ENCODE data around the gene CDC42EP1. TPM values are rescaled to one million over a fixed set of nuclear protein-coding genes. Genes with fewer than 3 reads are reported as not detected.

The CDC42EP1 gene
- total and polyA plus RNA-seq, 2 donors: 6.6 to 34.5 TPM

DNA sequence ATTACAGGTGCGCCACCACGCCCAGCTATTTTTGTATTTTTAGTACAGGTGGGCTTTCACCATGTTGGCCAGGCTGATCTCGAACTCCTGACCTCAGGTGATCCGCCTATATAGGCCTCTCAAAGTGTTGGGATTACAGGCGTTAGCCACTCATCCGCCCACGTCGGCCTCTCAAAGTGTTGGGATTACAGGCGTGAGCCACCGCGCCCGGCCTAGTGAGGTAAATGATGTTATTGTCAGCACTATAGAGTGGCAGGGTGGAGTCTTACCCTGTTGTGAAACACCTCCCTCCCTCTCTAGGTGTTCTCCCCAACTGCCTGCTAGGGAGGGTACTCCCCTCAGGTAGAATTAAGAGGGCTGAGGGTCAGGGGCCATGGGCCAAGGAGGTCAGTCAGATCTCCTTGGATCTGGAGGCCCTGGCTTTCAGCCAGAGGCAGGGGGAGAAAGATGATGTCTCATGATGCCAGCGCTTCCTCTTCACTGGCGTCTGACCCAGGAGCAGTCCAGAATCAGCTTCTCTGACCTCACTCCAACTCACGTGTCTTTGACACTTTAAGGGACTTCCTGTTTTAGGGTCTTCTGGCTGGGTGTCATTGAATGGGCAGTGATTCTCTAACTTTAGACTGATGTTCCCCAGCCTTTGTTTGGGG lies 50.3 kb downstream of the CDC42EP1 start:
- WGBS: 84% methylated on average over 15 of the region's 15 CpGs
- Histone ChIP-seq H3K36me3 (ENCODE audit: insufficient read depth) (no peaks in the 10 kb centered on the region), H3K4me1 (ENCODE audit: insufficient read depth) (no peaks in the 10 kb centered on the region), H3K4me3 (ENCODE audit: low read depth, low read length) (no peak overlapping the region), H3K27ac (ENCODE audit: low read depth) (no peak overlapping the region)
- DNase-seq (ENCODE audit: extremely low spot score): no peak

DNA sequence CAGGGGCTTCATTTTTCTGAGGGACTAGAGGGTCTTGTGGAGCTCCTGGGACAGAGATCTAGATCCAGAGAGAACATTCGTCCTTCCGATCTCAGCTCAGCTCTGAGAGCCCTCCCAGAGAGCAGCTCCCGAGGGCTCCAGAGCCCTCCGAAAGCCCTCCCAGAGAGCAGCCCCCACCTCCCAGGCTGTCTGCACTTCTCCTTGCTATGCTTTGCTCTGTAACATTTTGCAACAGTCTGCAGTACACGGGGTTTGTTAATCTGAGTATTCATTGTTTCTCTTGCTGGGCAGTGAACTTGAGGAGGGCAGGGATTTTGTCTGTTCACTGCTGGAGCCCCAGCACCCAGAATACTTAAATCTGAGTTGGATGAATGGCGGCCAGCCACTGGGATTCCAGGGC lies 50.9 kb downstream of the CDC42EP1 start:
- 76% methylated on average over 6 of the region's 6 CpGs for WGBS
- Histone ChIP-seq H3K27ac (ENCODE audit: low read depth) (no peak overlapping the region), H3K4me1 (ENCODE audit: insufficient read depth) (no peaks in the 10 kb centered on the region), H3K4me3 (ENCODE audit: low read depth, low read length) (no peak overlapping the region), H3K36me3 (ENCODE audit: insufficient read depth) (no peaks in the 10 kb centered on the region)
- no peak for DNase-seq (ENCODE audit: extremely low spot score)

DNA sequence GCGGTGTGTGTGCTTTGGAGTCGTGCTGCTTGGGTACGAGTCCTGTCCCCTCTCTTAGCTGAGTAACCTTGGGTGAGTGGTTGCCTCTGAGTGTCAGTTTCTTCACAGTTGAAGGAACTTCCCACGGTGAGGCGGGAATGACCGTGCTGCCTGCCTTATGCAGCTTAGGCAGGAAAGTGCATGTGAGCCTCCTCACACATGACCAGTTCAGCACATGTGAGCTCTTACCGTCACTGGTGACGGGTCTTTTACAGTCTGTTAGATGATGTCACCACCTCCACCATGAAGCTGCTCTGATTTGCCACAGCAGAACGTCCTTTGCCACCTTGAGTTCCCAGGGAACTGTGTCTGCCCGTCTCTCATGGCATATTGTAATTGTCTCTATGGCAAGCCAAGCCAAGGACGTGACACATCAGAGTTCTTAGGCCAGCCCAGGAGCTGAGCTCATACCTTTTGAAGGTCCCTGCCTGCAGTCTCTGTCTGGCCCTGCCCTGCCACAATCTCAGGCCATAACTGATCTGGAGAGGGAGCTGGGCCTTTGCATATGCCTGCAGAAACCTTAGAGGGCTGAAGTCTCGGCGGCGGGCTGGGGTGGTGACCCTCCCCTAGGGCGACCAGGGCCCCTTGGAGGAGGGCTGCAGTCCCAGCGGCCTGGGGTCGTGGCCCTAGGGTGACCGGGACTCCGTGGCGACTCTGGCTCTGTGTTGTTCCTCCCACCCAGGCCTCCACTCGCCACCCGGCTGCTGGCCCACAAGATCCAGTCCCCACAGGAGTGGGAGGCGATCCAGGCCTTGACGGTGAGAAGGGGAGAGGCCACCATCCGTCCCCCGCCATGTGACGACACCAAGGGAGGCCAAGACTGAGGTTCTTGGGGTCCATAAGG lies 56.2 kb downstream of the CDC42EP1 start:
- DNase-seq (ENCODE audit: extremely low spot score): no peak
- 91% methylated on average over 27 of the region's 27 CpGs for WGBS
- H3K36me3 ChIP-seq (ENCODE audit: insufficient read depth): no peaks in the 10 kb centered on the region
- no peak overlapping the region for H3K27ac ChIP-seq (ENCODE audit: low read depth)
- no peaks in the 10 kb centered on the region for H3K4me1 ChIP-seq (ENCODE audit: insufficient read depth)
- no peak overlapping the region for H3K4me3 ChIP-seq (ENCODE audit: low read depth, low read length)

DNA sequence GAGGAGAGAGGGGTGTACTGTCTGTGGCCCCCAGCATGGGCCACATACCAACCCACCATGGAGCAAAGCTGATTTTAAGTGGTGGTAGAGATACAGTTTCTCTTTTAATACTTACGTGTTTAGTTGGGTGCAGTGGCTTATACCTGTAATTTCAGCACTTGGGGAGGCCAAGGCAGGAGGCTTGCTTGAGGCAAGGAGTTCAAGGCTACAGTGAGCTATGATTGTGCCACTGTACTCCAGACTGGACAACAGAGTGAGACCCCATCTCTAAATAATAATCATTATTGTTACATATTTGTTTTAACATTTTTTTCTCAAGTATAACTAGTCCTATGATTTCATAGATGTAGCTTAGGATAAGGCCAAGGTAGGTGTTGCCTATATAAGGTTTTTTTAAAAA lies 57.2 kb downstream of the CDC42EP1 start:
- Histone ChIP-seq H3K27ac (ENCODE audit: low read depth) (no peak overlapping the region), H3K36me3 (ENCODE audit: insufficient read depth) (no peaks in the 10 kb centered on the region), H3K4me1 (ENCODE audit: insufficient read depth) (no peaks in the 10 kb centered on the region), H3K4me3 (ENCODE audit: low read depth, low read length) (no peak overlapping the region)
- DNase-seq (ENCODE audit: extremely low spot score): no peak
- 94% methylated on average over 1 of the region's 1 CpG for WGBS

DNA sequence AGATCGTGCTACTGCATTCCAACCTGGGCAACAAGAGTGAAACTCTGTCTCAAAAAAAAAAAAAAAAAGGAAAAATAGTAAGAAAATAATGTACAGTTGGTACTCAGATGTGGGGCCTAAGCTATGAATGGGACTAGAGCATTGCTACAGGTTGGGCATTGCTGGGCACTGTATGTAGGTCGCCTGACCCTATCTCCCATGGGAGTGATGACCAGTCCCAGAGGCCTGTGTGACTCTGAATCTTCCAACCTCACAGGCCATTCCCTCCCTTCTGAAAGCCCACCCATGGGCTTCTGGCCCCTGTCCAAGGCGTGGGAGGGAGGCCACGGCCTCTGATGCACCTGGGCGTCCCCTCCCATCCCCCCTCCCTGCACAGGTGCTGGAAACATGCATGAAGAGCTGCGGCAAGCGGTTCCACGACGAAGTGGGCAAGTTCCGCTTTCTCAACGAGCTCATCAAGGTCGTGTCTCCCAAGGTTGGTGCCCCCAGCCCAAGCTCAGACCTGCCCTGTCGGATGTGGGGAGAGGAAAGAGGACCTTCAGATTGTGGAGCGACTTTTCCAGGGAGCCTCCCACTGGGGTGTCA lies 57.9 kb downstream of the CDC42EP1 start:
- WGBS: 91% methylated on average over 14 of the region's 14 CpGs
- no peak for DNase-seq (ENCODE audit: extremely low spot score)
- H3K4me3 ChIP-seq (ENCODE audit: low read depth, low read length): no peak overlapping the region
- no peaks in the 10 kb centered on the region for H3K36me3 ChIP-seq (ENCODE audit: insufficient read depth)
- no peaks in the 10 kb centered on the region for H3K4me1 ChIP-seq (ENCODE audit: insufficient read depth)
- H3K27ac ChIP-seq (ENCODE audit: low read depth): no peak overlapping the region

DNA sequence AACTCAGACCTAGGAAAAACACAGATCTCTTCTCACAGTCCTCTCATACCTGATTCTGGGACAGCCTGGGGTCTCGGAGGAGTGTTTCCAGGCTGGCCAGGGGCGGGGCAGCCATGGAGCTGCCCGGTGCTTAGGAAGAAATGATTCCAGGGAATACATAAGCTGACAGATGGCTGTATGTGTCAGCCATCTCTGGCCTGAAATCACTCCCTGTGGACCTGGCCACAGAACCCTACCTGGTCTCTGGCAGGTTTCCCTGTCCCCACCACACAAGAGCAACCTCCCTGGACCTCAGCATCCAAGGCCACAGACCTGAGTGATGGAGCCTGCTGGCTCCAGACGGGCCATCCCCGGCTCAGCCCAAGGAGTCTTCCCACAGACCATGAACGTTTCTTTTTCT lies 58.4 kb downstream of the CDC42EP1 start:
- Histone ChIP-seq H3K4me3 (ENCODE audit: low read depth, low read length) (no peak overlapping the region), H3K36me3 (ENCODE audit: insufficient read depth) (no peaks in the 10 kb centered on the region)

More for the DNA sequence above, 58.4 kb downstream of the CDC42EP1 start:
- H3K4me1 ChIP-seq (ENCODE audit: insufficient read depth): no peaks in the 10 kb centered on the region
- no peak overlapping the region for H3K27ac ChIP-seq (ENCODE audit: low read depth)
- WGBS: 86% methylated on average over 6 of the region's 6 CpGs
- DNase-seq (ENCODE audit: extremely low spot score): no peak

Small RNAs within 50 kb of the gene (small RNA-seq; reads per million reads assigned to genes)
- not detected for gene RF00017

Other genes with a start within 250 kb of the CDC42EP1 start
- gene ELFN2, start 133.0 kb upstream of the CDC42EP1 start, total RNA-seq: 0.21 TPM
- 0.05 TPM for gene ELFN2, start 133.0 kb upstream of the CDC42EP1 start, polyA plus RNA-seq
- gene MFNG, start 74.1 kb upstream of the CDC42EP1 start, total RNA-seq: 6.7 TPM
- 24.8 TPM for gene MFNG, start 74.1 kb upstream of the CDC42EP1 start, polyA plus RNA-seq
- 4.5 TPM for gene CARD10, start 41.1 kb upstream of the CDC42EP1 start, total RNA-seq
- 16.6 TPM for gene CARD10, start 41.1 kb upstream of the CDC42EP1 start, polyA plus RNA-seq
- not detected for gene LGALS2, start 19.6 kb downstream of the CDC42EP1 start, total RNA-seq
- 0.37 TPM for gene LGALS2, start 19.6 kb downstream of the CDC42EP1 start, polyA plus RNA-seq
- 29.3 TPM for gene GGA1, start 48.4 kb downstream of the CDC42EP1 start, total RNA-seq
- 45.4 TPM for gene GGA1, start 48.4 kb downstream of the CDC42EP1 start, polyA plus RNA-seq
- 10.9 TPM for gene SH3BP1, start 79.2 kb downstream of the CDC42EP1 start, total RNA-seq
- gene SH3BP1, start 79.2 kb downstream of the CDC42EP1 start, polyA plus RNA-seq: 11.3 TPM
- gene PDXP, start 98.2 kb downstream of the CDC42EP1 start, total RNA-seq: 3.2 TPM
- 15.1 TPM for gene PDXP, start 98.2 kb downstream of the CDC42EP1 start, polyA plus RNA-seq
- 1,499 TPM for gene LGALS1, start 115.2 kb downstream of the CDC42EP1 start, total RNA-seq
- 1,781 TPM for gene LGALS1, start 115.2 kb downstream of the CDC42EP1 start, polyA plus RNA-seq
- gene NOL12, start 125.9 kb downstream of the CDC42EP1 start, total RNA-seq: 8.7 TPM
- 17.9 TPM for gene NOL12, start 125.9 kb downstream of the CDC42EP1 start, polyA plus RNA-seq
- gene TRIOBP, start 136.6 kb downstream of the CDC42EP1 start, total RNA-seq: 64.2 TPM
- 140 TPM for gene TRIOBP, start 136.6 kb downstream of the CDC42EP1 start, polyA plus RNA-seq
- gene GCAT, start 247.5 kb downstream of the CDC42EP1 start, total RNA-seq: 9.3 TPM
- 17.0 TPM for gene GCAT, start 247.5 kb downstream of the CDC42EP1 start, polyA plus RNA-seq

Measured in urinary bladder (tissue), 4 donors.